Nephron (organoid): Measurements from ENCODE around the gene ZNF358.

Experiments used
- H3K27ac Mint-ChIP-seq, 3 experiments: 2 replicates each; pipeline ENCODE4 v1.8.0; 2020; ENCODE audit warnings: mixed read lengths in 3 of 3, mild to moderate bottlenecking in 2 of 3, moderate library complexity in 1 of 3
- H3K27me3 Mint-ChIP-seq: 2 replicates; pipeline ENCODE4 v1.8.0; 2021; ENCODE audit warnings: low read depth, mild to moderate bottlenecking, moderate library complexity, mixed read lengths
- H3K36me3 Mint-ChIP-seq: 2 replicates; pipeline ENCODE4 v1.8.0; 2020; ENCODE audit warnings: low read depth, mixed read lengths
- H3K4me1 Mint-ChIP-seq: 2 replicates; pipeline ENCODE4 v1.8.0; 2020; ENCODE audit warnings: mixed read lengths
- H3K4me3 Mint-ChIP-seq, 3 experiments: 2 replicates each; pipeline ENCODE4 v1.8.0; 2020; ENCODE audit warnings: mild to moderate bottlenecking in 3 of 3, mixed read lengths in 3 of 3, moderate library complexity in 2 of 3
- H3K9me3 Mint-ChIP-seq: 2 replicates; pipeline ENCODE4 v1.8.0; 2020; ENCODE audit warnings: mixed read lengths
- CTCF ChIP-seq, 3 experiments: fragments of 200-600 bp; sonication (generic); IDR thresholded peaks; one replicate each; pipeline ENCODE4 v1.5.0; 2021; ENCODE audit warnings: antibody characterized with exemption in 3 of 3; ENCODE audit not compliant: unreplicated experiment in 3 of 3

Gene ZNF358

GRCh38 chr19:7550987-7551761 is 35.3 kb downstream of the ZNF358 start:
- peak overlapping the region in 2 of 3 experiments; percentile 16 to 19 for H3K27ac Mint-ChIP-seq
- no peaks in the 10 kb centered on the region for H3K9me3 Mint-ChIP-seq
- TF ChIP-seq CTCF (IDR thresholded peaks at IDR 0.05; ENCODE audit: unreplicated experiment in 3 of 3): no peak
- H3K27me3 Mint-ChIP-seq: peaks cover 6% of the 10 kb centered on the region
- H3K36me3 Mint-ChIP-seq: peaks cover 11% of the 10 kb centered on the region
- peaks cover 5% of the 10 kb centered on the region for H3K4me1 Mint-ChIP-seq
- peak overlapping the region; percentile 72 to 75 (median 75) for H3K4me3 Mint-ChIP-seq

- Mint-ChIP-seq H3K4me3 (peak overlapping the region in 2 of 3 experiments; percentile 41 to 53), H3K27me3 (peaks cover 6% of the 10 kb centered on the region), H3K9me3 (no peaks in the 10 kb centered on the region), H3K27ac (peak overlapping the region in 1 of 3 experiments; percentile 61), H3K4me1 (peaks cover 5% of the 10 kb centered on the region), H3K36me3 (peaks cover 21% of the 10 kb centered on the region)
- no peak for TF ChIP-seq CTCF (IDR thresholded peaks at IDR 0.05; ENCODE audit: unreplicated experiment in 3 of 3)
Measured at GRCh38 chr19:7552781-7553180, 36.9 kb downstream of the ZNF358 start.

- Mint-ChIP-seq H3K9me3 (no peaks in the 10 kb centered on the region), H3K36me3 (peaks cover 35% of the 10 kb centered on the region), H3K27ac (no peak overlapping the region), H3K4me3 (no peak overlapping the region), H3K4me1 (peaks cover 5% of the 10 kb centered on the region), H3K27me3 (peaks cover 3% of the 10 kb centered on the region)
- TF ChIP-seq CTCF (IDR thresholded peaks at IDR 0.05; ENCODE audit: unreplicated experiment in 3 of 3): no peak
Measured at GRCh38 chr19:7554565-7554964, 38.7 kb downstream of the ZNF358 start.

- Mint-ChIP-seq H3K9me3 (no peaks in the 10 kb centered on the region), H3K27me3 (no peaks in the 10 kb centered on the region), H3K27ac (no peak overlapping the region), H3K4me1 (peaks cover 5% of the 10 kb centered on the region), H3K36me3 (peaks cover 38% of the 10 kb centered on the region), H3K4me3 (no peak overlapping the region)
- no peak for TF ChIP-seq CTCF (IDR thresholded peaks at IDR 0.05; ENCODE audit: unreplicated experiment in 3 of 3)
Measured at GRCh38 chr19:7554990-7555864, 39.3 kb downstream of the ZNF358 start.

GRCh38 chr19:7556696-7557315 is 40.9 kb downstream of the ZNF358 start:
- H3K36me3 Mint-ChIP-seq: peaks cover 37% of the 10 kb centered on the region
- H3K27ac Mint-ChIP-seq: no peak overlapping the region
- no peak for TF ChIP-seq CTCF (IDR thresholded peaks at IDR 0.05; ENCODE audit: unreplicated experiment in 3 of 3)
- no peaks in the 10 kb centered on the region for H3K4me1 Mint-ChIP-seq
- H3K27me3 Mint-ChIP-seq: no peaks in the 10 kb centered on the region
- H3K4me3 Mint-ChIP-seq: no peak overlapping the region
- H3K9me3 Mint-ChIP-seq: no peaks in the 10 kb centered on the region
